ACC112 (cell line): Measurements from ENCODE around the gene TMEM184C.

Experiments
- H2AFZ ChIP-seq: fragments of 200-600 bp; sonication (generic); one replicate; pipeline ENCODE4 v1.6.0; 2017; ENCODE audit warnings: antibody characterized with exemption, low read length; ENCODE audit not compliant: unreplicated experiment
- H3K27ac ChIP-seq: fragments of 200-600 bp; sonication (generic); 2 replicates; pipeline ENCODE4 v1.5.1; 2014; ENCODE audit warnings: low read depth, mild to moderate bottlenecking, antibody characterized with exemption, low read length, moderate library complexity
- H3K27me3 ChIP-seq: fragments of 200-600 bp; sonication (generic); 2 replicates; pipeline ENCODE4 v1.6.1; 2014; ENCODE audit warnings: mild to moderate bottlenecking, antibody characterized with exemption, low read length, moderate library complexity, mixed read lengths; ENCODE audit not compliant: insufficient read depth
- H3K36me3 ChIP-seq: fragments of 200-600 bp; sonication (generic); 2 replicates; pipeline ENCODE4 v1.6.1; 2016; ENCODE audit warnings: mild to moderate bottlenecking, antibody characterized with exemption, low read length, moderate library complexity, mixed read lengths; ENCODE audit not compliant: insufficient read depth
- H3K4me1 ChIP-seq: fragments of 200-600 bp; sonication (generic); one replicate; pipeline ENCODE4 v1.6.1; 2016; ENCODE audit warnings: low read length, mixed read lengths; ENCODE audit not compliant: insufficient read depth, unreplicated experiment, control insufficient read depth
- H3K4me3 ChIP-seq: fragments of 200-600 bp; sonication (generic); 2 replicates; pipeline ENCODE4 v1.5.1; 2014; ENCODE audit warnings: mild to moderate bottlenecking, low read depth, low read length
- H3K79me2 ChIP-seq: fragments of 200-600 bp; sonication (generic); one replicate; pipeline ENCODE4 v1.6.0; 2016; ENCODE audit warnings: low read length; ENCODE audit not compliant: control insufficient read depth, unreplicated experiment, insufficient read depth

The TMEM184C gene

GRCh38 chr4:147617173-147617840 lies at the start of gene TMEM184C:
TSS of gene TMEM184C (plus strand) at chr4:147617397. CDS start at chr4:147617957, 560 bp downstream.
- H3K79me2 ChIP-seq, result peaks cover 21% of the 10 kb centered on the region
- H2AFZ ChIP-seq, result peak within 1 kb of the TSS; percentile 87

GRCh38 chr4:147570616-147571015 lies 46.6 kb upstream of the TMEM184C start:
- Histone ChIP-seq H3K4me3 (no peak overlapping the region), H3K27ac (no peak overlapping the region), H3K79me2 (no peaks in the 10 kb centered on the region), H3K36me3 (no peaks in the 10 kb centered on the region), H3K4me1 (peaks cover 8% of the 10 kb centered on the region), H3K27me3 (no peaks in the 10 kb centered on the region), H2AFZ (no peak overlapping the region)

More at GRCh38 chr4:147617173-147617840, at the start of gene TMEM184C:
- Histone ChIP-seq H3K4me1 (peaks cover 7% of the 10 kb centered on the region), H3K27ac (peak within 1 kb of the TSS; percentile 25; the same call in 1 of the 2 replicates), H3K27me3 (no peaks in the 10 kb centered on the region), H3K4me3 (peak within 1 kb of the TSS; percentile 84), H3K36me3 (no peaks in the 10 kb centered on the region)

GRCh38 chr4:147571036-147571770 lies 46.0 kb upstream of the TMEM184C start:
- no peak overlapping the region for H3K4me3 ChIP-seq
- H3K27me3 ChIP-seq, result no peaks in the 10 kb centered on the region
- H3K36me3 ChIP-seq, result no peaks in the 10 kb centered on the region
- H3K27ac ChIP-seq, result no peak overlapping the region
- no peaks in the 10 kb centered on the region for H3K79me2 ChIP-seq
- no peak overlapping the region for H2AFZ ChIP-seq
- H3K4me1 ChIP-seq, result peaks cover 8% of the 10 kb centered on the region

- H3K36me3 ChIP-seq, result no peaks in the 10 kb centered on the region
- peaks cover 27% of the 10 kb centered on the region for H3K4me1 ChIP-seq
- H3K4me3 ChIP-seq, result no peak overlapping the region
- H2AFZ ChIP-seq, result no peak overlapping the region
- no peaks in the 10 kb centered on the region for H3K27me3 ChIP-seq
- H3K79me2 ChIP-seq, result no peaks in the 10 kb centered on the region
- H3K27ac ChIP-seq, result no peak overlapping the region
These were observed 41.1 kb upstream of the TMEM184C start for GRCh38 chr4:147576084-147576483.

- peaks cover 40% of the 10 kb centered on the region for H3K4me1 ChIP-seq
- H3K79me2 ChIP-seq, result no peaks in the 10 kb centered on the region
- H3K4me3 ChIP-seq, result no peak overlapping the region
- H2AFZ ChIP-seq, result no peak overlapping the region
- peak overlapping the region; percentile 81 for H3K27ac ChIP-seq
- no peaks in the 10 kb centered on the region for H3K36me3 ChIP-seq
- no peaks in the 10 kb centered on the region for H3K27me3 ChIP-seq
These were observed 39.1 kb upstream of the TMEM184C start for GRCh38 chr4:147578051-147578476.

- Histone ChIP-seq H3K79me2 (no peaks in the 10 kb centered on the region), H3K27me3 (no peaks in the 10 kb centered on the region), H3K4me1 (peaks cover 40% of the 10 kb centered on the region), H3K27ac (peak overlapping the region; percentile 63), H2AFZ (no peak overlapping the region), H3K36me3 (no peaks in the 10 kb centered on the region), H3K4me3 (no peak overlapping the region)
These were observed 38.6 kb upstream of the TMEM184C start for GRCh38 chr4:147578593-147578992.

- H3K79me2 ChIP-seq, result no peaks in the 10 kb centered on the region
- H2AFZ ChIP-seq, result no peak overlapping the region
- H3K27ac ChIP-seq, result peak overlapping the region; percentile 19; the same call in 1 of the 2 replicates
- no peak overlapping the region for H3K4me3 ChIP-seq
- H3K4me1 ChIP-seq, result peaks cover 40% of the 10 kb centered on the region
- H3K27me3 ChIP-seq, result no peaks in the 10 kb centered on the region
- H3K36me3 ChIP-seq, result no peaks in the 10 kb centered on the region
These were observed 36.8 kb upstream of the TMEM184C start for GRCh38 chr4:147580396-147580795.

GRCh38 chr4:147581606-147582350 lies 35.4 kb upstream of the TMEM184C start:
- Histone ChIP-seq H3K27me3 (no peaks in the 10 kb centered on the region), H3K27ac (peak overlapping the region; percentile 64), H2AFZ (peak overlapping the region; percentile 23), H3K36me3 (no peaks in the 10 kb centered on the region), H3K4me3 (no peak overlapping the region), H3K4me1 (peaks cover 40% of the 10 kb centered on the region), H3K79me2 (no peaks in the 10 kb centered on the region)

GRCh38 chr4:147582386-147583060 lies 34.7 kb upstream of the TMEM184C start:
- Histone ChIP-seq H2AFZ (no peak overlapping the region), H3K4me3 (no peak overlapping the region), H3K36me3 (no peaks in the 10 kb centered on the region), H3K79me2 (no peaks in the 10 kb centered on the region), H3K27ac (peak overlapping the region; percentile 64), H3K27me3 (no peaks in the 10 kb centered on the region), H3K4me1 (peaks cover 36% of the 10 kb centered on the region)

- Histone ChIP-seq H3K4me3 (no peak overlapping the region), H3K4me1 (peaks cover 29% of the 10 kb centered on the region), H3K27me3 (no peaks in the 10 kb centered on the region), H3K27ac (no peak overlapping the region), H3K36me3 (no peaks in the 10 kb centered on the region), H3K79me2 (no peaks in the 10 kb centered on the region), H2AFZ (no peak overlapping the region)
These were observed 33.3 kb upstream of the TMEM184C start for GRCh38 chr4:147583876-147584275.
